ENCODE measurements around the gene MUC6.

MUC6 gene

GRCh38 chr11:1070594-1071462, 34.3 kb upstream of the MUC6 start:
- H3K27me3 ChIP-seq (ENCODE audit: control insufficient read depth in 1 of 2, insufficient read depth in 1 of 2, low read length in 2 of 2) = peaks cover 5 to 37% of the 10 kb centered on the region in 2 experiments
- H3K4me2 ChIP-seq (ENCODE audit: low read length, poor library complexity, severe bottlenecking) = no peak overlapping the region
- H3K9ac ChIP-seq (ENCODE audit: low read length) = no peak overlapping the region
- no peak for DNase-seq
- no peak overlapping the region for H3K23ac ChIP-seq (ENCODE audit: low read length in 2 of 2)
- 66% methylated on average over 9 of the region's 9 CpGs for WGBS
- no peak overlapping the region for H2BK120ac ChIP-seq (ENCODE audit: low read depth, low read length)
- no peak overlapping the region for H3K4ac ChIP-seq (ENCODE audit: low read depth in 1 of 2, low read length in 2 of 2)
- no peak overlapping the region for H3K27ac ChIP-seq (ENCODE audit: low read length, poor library complexity, severe bottlenecking)
- H3K14ac ChIP-seq (ENCODE audit: low read length in 2 of 2) = no peak overlapping the region
- H3K18ac ChIP-seq (ENCODE audit: low read depth in 1 of 2, low read length in 2 of 2) = no peak overlapping the region
- H2BK15ac ChIP-seq (ENCODE audit: low read depth, poor library complexity, severe bottlenecking) = no peak overlapping the region
- H3K36me3 ChIP-seq (ENCODE audit: control insufficient read depth in 1 of 2, insufficient read depth in 2 of 2, low read depth in 1 of 2, low read length in 2 of 2) = no peaks in the 10 kb centered on the region
- no peak overlapping the region for H2BK5ac ChIP-seq (ENCODE audit: low read depth, low read length, poor library complexity, severe bottlenecking)
- no peak overlapping the region for H3K4me3 ChIP-seq (ENCODE audit: insufficient read depth in 1 of 2, low read depth in 1 of 2, low read length in 2 of 2)
- no peak overlapping the region for H2BK12ac ChIP-seq (ENCODE audit: low read length in 2 of 2)
- H4K91ac ChIP-seq (ENCODE audit: low read length) = no peak overlapping the region
- no peak overlapping the region for H2AK5ac ChIP-seq (ENCODE audit: low read length, severe bottlenecking)
- no peaks in the 10 kb centered on the region for H3K9me3 ChIP-seq (ENCODE audit: control insufficient read depth, low read length)
- peaks cover 19% of the 10 kb centered on the region for H3K4me1 ChIP-seq (ENCODE audit: control insufficient read depth, insufficient read depth, low read depth, low read length)
- no peaks in the 10 kb centered on the region for H3K79me1 ChIP-seq (replicated peaks; ENCODE audit: low read length, poor library complexity, severe bottlenecking)
- H4K8ac ChIP-seq (ENCODE audit: low read length) = no peak overlapping the region
- H2AFZ ChIP-seq (ENCODE audit: low read depth, low read length) = no peak overlapping the region

DNA sequence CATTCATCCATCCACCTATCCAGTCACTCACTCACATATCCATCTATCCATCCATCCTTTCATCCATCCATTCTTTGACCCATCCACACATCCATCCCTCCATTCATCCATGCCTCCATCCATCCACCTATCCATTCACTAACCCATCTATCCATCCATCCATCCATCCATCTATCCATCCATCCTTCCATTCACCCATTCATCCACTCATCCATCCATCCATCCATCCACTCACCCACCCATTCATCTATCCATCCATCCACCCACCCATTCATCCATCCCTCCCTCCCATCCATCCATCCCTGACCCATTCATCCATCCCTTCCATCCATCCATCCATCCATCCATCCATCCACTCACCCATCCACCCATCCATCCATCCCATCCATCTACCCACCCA, 33.2 kb upstream of the MUC6 start:
- no peaks in the 10 kb centered on the region for H3K79me1 ChIP-seq (replicated peaks; ENCODE audit: low read length, poor library complexity, severe bottlenecking)
- H2BK12ac ChIP-seq (ENCODE audit: low read length in 2 of 2) = no peak overlapping the region
- no peak overlapping the region for H3K14ac ChIP-seq (ENCODE audit: low read length in 2 of 2)
- no peak overlapping the region for H2BK5ac ChIP-seq (ENCODE audit: low read depth, low read length, poor library complexity, severe bottlenecking)
- H3K27ac ChIP-seq (ENCODE audit: low read length, poor library complexity, severe bottlenecking) = no peak overlapping the region
- no peak for DNase-seq
- H3K18ac ChIP-seq (ENCODE audit: low read depth in 1 of 2, low read length in 2 of 2) = no peak overlapping the region
- no peaks in the 10 kb centered on the region for H3K36me3 ChIP-seq (ENCODE audit: control insufficient read depth in 1 of 2, insufficient read depth in 2 of 2, low read depth in 1 of 2, low read length in 2 of 2)
- peaks cover 5 to 39% of the 10 kb centered on the region in 2 experiments for H3K27me3 ChIP-seq (ENCODE audit: control insufficient read depth in 1 of 2, insufficient read depth in 1 of 2, low read length in 2 of 2)
- no peak overlapping the region for H4K8ac ChIP-seq (ENCODE audit: low read length)
- H2BK15ac ChIP-seq (ENCODE audit: low read depth, poor library complexity, severe bottlenecking) = no peak overlapping the region
- H2BK120ac ChIP-seq (ENCODE audit: low read depth, low read length) = no peak overlapping the region
- H3K23ac ChIP-seq (ENCODE audit: low read length in 2 of 2) = no peak overlapping the region
- no peak overlapping the region for H4K91ac ChIP-seq (ENCODE audit: low read length)
- no peak overlapping the region for H2AK5ac ChIP-seq (ENCODE audit: low read length, severe bottlenecking)
- H3K9me3 ChIP-seq (ENCODE audit: control insufficient read depth, low read length) = no peaks in the 10 kb centered on the region
- H3K4ac ChIP-seq (ENCODE audit: low read depth in 1 of 2, low read length in 2 of 2) = no peak overlapping the region
- H3K4me3 ChIP-seq (ENCODE audit: insufficient read depth in 1 of 2, low read depth in 1 of 2, low read length in 2 of 2) = no peak overlapping the region
- no peak overlapping the region for H3K4me2 ChIP-seq (ENCODE audit: low read length, poor library complexity, severe bottlenecking)
- no peak overlapping the region for H3K9ac ChIP-seq (ENCODE audit: low read length)
- peaks cover 19% of the 10 kb centered on the region for H3K4me1 ChIP-seq (ENCODE audit: control insufficient read depth, insufficient read depth, low read depth, low read length)
- no peak overlapping the region for H2AFZ ChIP-seq (ENCODE audit: low read depth, low read length)

DNA sequence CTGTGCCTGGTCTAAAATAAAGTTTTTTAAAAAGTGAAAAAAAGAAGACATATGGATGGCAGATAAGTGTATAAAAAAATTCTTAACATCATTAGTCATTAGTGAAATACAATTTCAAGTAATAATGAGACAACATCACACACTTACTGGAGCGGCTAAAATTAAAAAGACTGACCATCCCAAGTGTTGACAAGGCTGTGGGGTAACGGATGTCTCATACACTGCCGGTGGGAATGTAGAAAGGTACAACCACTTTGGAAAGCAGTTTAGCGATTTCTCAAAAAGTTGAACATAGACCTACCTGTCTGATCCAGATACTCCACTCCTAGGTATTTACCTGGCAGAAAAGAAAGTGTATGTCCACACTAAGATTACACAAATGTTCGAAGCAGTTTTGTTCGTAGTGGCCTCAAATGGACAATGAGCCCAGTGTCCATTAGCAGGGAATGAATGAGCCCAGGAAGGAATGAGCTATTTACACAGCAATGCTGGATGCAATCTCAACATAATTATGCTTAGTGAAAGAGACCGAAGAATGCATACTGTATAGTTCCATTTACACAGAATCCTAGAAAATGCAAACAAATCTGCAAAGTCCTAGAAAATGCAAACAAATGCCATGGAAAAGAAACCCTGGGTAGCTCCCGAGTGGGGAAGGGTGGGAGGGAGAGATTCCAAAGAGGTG, 31.4 kb upstream of the MUC6 start:
- no peak overlapping the region for H4K91ac ChIP-seq (ENCODE audit: low read length)
- H4K8ac ChIP-seq (ENCODE audit: low read length) = no peak overlapping the region
- H3K23ac ChIP-seq (ENCODE audit: low read length in 2 of 2) = no peak overlapping the region
- no peaks in the 10 kb centered on the region for H3K36me3 ChIP-seq (ENCODE audit: control insufficient read depth in 1 of 2, insufficient read depth in 2 of 2, low read depth in 1 of 2, low read length in 2 of 2)
- H3K9ac ChIP-seq (ENCODE audit: low read length) = no peak overlapping the region
- H3K27ac ChIP-seq (ENCODE audit: low read length, poor library complexity, severe bottlenecking) = no peak overlapping the region
- H3K4ac ChIP-seq (ENCODE audit: low read depth in 1 of 2, low read length in 2 of 2) = no peak overlapping the region
- peaks cover 7% of the 10 kb centered on the region for H3K4me1 ChIP-seq (ENCODE audit: control insufficient read depth, insufficient read depth, low read depth, low read length)
- peaks cover 14 to 43% of the 10 kb centered on the region in 2 experiments for H3K27me3 ChIP-seq (ENCODE audit: control insufficient read depth in 1 of 2, insufficient read depth in 1 of 2, low read length in 2 of 2)
- H3K79me1 ChIP-seq (replicated peaks; ENCODE audit: low read length, poor library complexity, severe bottlenecking) = no peaks in the 10 kb centered on the region
- H2BK120ac ChIP-seq (ENCODE audit: low read depth, low read length) = no peak overlapping the region
- no peak overlapping the region for H3K4me3 ChIP-seq (ENCODE audit: insufficient read depth in 1 of 2, low read depth in 1 of 2, low read length in 2 of 2)
- H3K9me3 ChIP-seq (ENCODE audit: control insufficient read depth, low read length) = peaks cover 1% of the 10 kb centered on the region
- no peak overlapping the region for H3K14ac ChIP-seq (ENCODE audit: low read length in 2 of 2)
- no peak for DNase-seq
- H2BK12ac ChIP-seq (ENCODE audit: low read length in 2 of 2) = no peak overlapping the region
- H3K4me2 ChIP-seq (ENCODE audit: low read length, poor library complexity, severe bottlenecking) = no peak overlapping the region
- 90% methylated on average over 7 of the region's 8 CpGs for WGBS
- H2AFZ ChIP-seq (ENCODE audit: low read depth, low read length) = no peak overlapping the region
- no peak overlapping the region for H3K18ac ChIP-seq (ENCODE audit: low read depth in 1 of 2, low read length in 2 of 2)
- no peak overlapping the region for H2BK15ac ChIP-seq (ENCODE audit: low read depth, poor library complexity, severe bottlenecking)
- H2BK5ac ChIP-seq (ENCODE audit: low read depth, low read length, poor library complexity, severe bottlenecking) = no peak overlapping the region
- H2AK5ac ChIP-seq (ENCODE audit: low read length, severe bottlenecking) = no peak overlapping the region

- 88% methylated on average over 3 of the region's 3 CpGs for WGBS
- no peak overlapping the region for H3K18ac ChIP-seq (ENCODE audit: low read depth in 1 of 2, low read length in 2 of 2)
Measured at GRCh38 chr11:1064167-1064566, 27.6 kb upstream of the MUC6 start.

More at GRCh38 chr11:1064167-1064566, 27.6 kb upstream of the MUC6 start:
- Histone ChIP-seq H2BK5ac (ENCODE audit: low read depth, low read length, poor library complexity, severe bottlenecking) (no peak overlapping the region), H3K27ac (ENCODE audit: low read length, poor library complexity, severe bottlenecking) (no peak overlapping the region), H2BK15ac (ENCODE audit: low read depth, poor library complexity, severe bottlenecking) (no peak overlapping the region), H3K4me3 (ENCODE audit: insufficient read depth in 1 of 2, low read depth in 1 of 2, low read length in 2 of 2) (no peak overlapping the region), H3K9ac (ENCODE audit: low read length) (no peak overlapping the region), H3K23ac (ENCODE audit: low read length in 2 of 2) (no peak overlapping the region), H2BK120ac (ENCODE audit: low read depth, low read length) (no peak overlapping the region), H4K8ac (ENCODE audit: low read length) (no peak overlapping the region), H3K79me1 (replicated peaks; ENCODE audit: low read length, poor library complexity, severe bottlenecking) (no peaks in the 10 kb centered on the region), H2BK12ac (ENCODE audit: low read length in 2 of 2) (no peak overlapping the region), H3K4me2 (ENCODE audit: low read length, poor library complexity, severe bottlenecking) (no peak overlapping the region), H3K14ac (ENCODE audit: low read length in 2 of 2) (no peak overlapping the region), H2AK5ac (ENCODE audit: low read length, severe bottlenecking) (no peak overlapping the region), H3K27me3 (ENCODE audit: control insufficient read depth in 1 of 2, insufficient read depth in 1 of 2, low read length in 2 of 2) (peaks cover 28 to 32% of the 10 kb centered on the region in 2 experiments), H3K9me3 (ENCODE audit: control insufficient read depth, low read length) (peaks cover 12% of the 10 kb centered on the region), H3K4ac (ENCODE audit: low read depth in 1 of 2, low read length in 2 of 2) (no peak overlapping the region), H2AFZ (ENCODE audit: low read depth, low read length) (no peak overlapping the region), H3K36me3 (ENCODE audit: control insufficient read depth in 1 of 2, insufficient read depth in 2 of 2, low read depth in 1 of 2, low read length in 2 of 2) (peaks cover 0 to 2% of the 10 kb centered on the region in 2 experiments), H4K91ac (ENCODE audit: low read length) (no peak overlapping the region), H3K4me1 (ENCODE audit: control insufficient read depth, insufficient read depth, low read depth, low read length) (peaks cover 4% of the 10 kb centered on the region)
- no peak for DNase-seq

All from mesenchymal stem cell (in vitro differentiated cells and primary cell).